Endometrial microvascular endothelial cells (primary cell): ENCODE measurements around the gene MYBPHL. TPM values are rescaled to one million over a fixed set of nuclear protein-coding genes. Genes with fewer than 3 reads are reported as not detected.

Experiments
- in situ Hi-C: cut with HindIII; loops from 2 replicates; pipeline ENCODE4 v1.10.0; 2017; ENCODE audit warnings: low sequenced_read_pairs, low pct_unique_long_range_greater_than_20kb; ENCODE audit errors: inconsistent ontology term
- total RNA-seq: library from RNA; depleted of rRNA; stranded (reverse); fragments of >200 nt; gene quantifications from one replicate; pipeline ENCODE4 v1.2.3, GENCODE V29; 2015; ENCODE audit errors: inconsistent ontology term

The MYBPHL gene
- total RNA-seq, 1 donor from 2014 or later, result not detected

DNA sequence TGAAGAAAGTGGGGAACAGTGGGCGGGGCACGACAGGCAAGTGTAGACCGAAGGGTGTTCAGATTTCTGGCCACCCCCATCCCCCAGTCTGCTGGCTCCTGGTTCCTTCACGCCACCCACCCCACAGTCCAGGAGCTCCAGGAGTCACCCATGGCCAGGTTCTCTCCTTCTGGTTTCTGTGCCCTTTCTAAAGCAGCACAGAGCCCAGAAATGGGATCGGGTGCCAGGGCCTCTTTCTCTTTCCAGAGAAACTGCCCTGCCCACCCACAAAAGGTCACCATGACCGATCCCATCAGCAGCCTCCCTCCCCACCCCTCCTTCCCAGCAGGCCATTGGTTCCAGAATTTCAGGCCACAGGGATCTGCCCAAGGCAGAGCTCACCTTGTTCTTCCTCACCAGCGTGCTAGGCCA lies 60.7 kb downstream of the MYBPHL start:
- in situ Hi-C loops, result no loop called here

DNA sequence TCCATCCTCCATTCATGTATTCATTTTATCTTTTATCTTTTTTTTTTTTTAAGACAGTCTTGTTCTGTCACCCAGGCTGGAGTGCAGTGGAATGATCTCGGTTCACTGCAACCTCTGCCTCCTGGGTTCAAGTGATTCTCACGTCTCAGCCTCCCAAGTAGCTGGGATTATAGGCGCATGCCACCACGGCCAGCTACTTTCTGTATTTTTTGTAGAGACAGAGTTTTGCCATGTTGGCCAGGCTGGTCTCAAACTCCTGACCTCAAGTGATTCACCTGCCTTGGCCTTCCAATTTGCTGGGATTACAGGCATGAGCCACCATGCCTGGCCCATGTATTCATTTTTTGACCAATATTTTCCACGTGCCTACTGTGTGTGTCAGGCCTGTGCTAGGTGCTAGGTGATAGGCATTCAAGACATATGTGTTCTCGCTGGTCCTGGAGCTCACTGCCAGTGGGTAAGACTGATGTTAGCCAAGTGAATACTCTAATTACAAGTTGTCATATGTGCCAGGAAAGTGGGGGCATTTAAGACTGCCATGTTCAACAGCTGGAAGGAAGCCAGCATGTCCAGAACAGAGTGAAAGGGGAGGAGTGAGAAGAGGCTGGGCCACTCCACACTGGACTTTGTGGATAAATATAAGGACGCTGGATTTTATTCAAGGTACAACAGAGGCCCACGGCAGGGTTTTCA lies 62.8 kb downstream of the MYBPHL start:
- in situ Hi-C loops, result no loop called here

DNA sequence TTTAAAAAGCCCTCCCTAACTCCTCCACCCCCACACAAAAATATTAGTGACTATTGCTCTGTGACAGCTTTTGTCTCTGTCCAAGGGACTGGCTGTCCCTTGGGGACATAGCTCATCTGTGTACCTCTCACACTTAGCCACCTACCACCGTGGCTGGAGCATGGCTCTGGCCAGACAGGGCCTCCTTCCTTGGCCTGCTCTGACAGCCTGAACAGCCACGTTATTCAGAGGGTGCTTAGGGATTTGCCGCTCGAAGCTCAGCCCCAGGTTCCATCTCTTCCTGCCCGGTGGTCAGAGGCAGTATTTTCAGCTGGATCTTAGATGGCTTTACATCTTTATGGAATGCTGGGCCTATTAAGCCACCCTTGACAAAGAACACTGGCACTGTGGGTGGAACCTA lies 63.6 kb downstream of the MYBPHL start:
- in situ Hi-C loops, result no loop called here

DNA sequence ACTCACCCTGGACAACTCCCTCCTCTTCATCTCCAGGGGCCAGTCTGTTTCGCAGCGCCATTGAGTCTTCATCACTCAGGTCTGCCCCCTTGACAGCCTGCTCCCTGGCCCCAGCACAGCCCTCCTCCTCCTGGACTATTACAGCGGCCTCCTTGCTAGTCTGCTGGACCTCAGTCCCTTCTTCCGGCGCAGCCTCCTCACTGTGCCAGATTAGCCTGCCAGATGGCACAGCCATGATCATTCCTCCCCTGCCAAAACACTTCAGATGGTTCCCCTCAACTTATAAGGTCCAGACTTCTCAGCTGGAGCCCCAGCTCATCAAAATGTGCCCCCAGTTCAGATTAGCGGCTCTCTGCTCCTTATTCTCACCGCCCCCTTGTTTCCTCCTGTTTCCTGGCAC lies 64.4 kb downstream of the MYBPHL start:
- in situ Hi-C loops, result no loop called here

Other genes with a start within 250 kb of the MYBPHL start
- gene TAF13, start 231.0 kb downstream of the MYBPHL start, total RNA-seq, result 44.9 TPM
- gene TMEM167B, start 216.2 kb downstream of the MYBPHL start, total RNA-seq, result 15.9 TPM
- 0.84 TPM for gene ELAPOR1, start 192.9 kb downstream of the MYBPHL start, total RNA-seq
- 263 TPM for gene SARS1, start 93.1 kb downstream of the MYBPHL start, total RNA-seq
- gene CELSR2, start 57.5 kb downstream of the MYBPHL start, total RNA-seq, result 0.37 TPM
- 23.8 TPM for gene PSRC1, start 23.9 kb downstream of the MYBPHL start, total RNA-seq
- gene SORT1, start 90.9 kb upstream of the MYBPHL start, total RNA-seq, result 12.4 TPM
- gene PSMA5, start 119.4 kb upstream of the MYBPHL start, total RNA-seq, result 67.8 TPM
- gene SYPL2, start 159.5 kb upstream of the MYBPHL start, total RNA-seq, result 0.37 TPM
- gene ATXN7L2, start 176.9 kb upstream of the MYBPHL start, total RNA-seq, result 3.5 TPM
- gene CYB561D1, start 187.1 kb upstream of the MYBPHL start, total RNA-seq, result 1.4 TPM
- 0.56 TPM for gene AMIGO1, start 202.7 kb upstream of the MYBPHL start, total RNA-seq
- not detected for gene GPR61, start 232.9 kb upstream of the MYBPHL start, total RNA-seq
- 15.3 TPM for gene GNAI3, start 241.6 kb upstream of the MYBPHL start, total RNA-seq